GM18907 (cell line): ENCODE data around the gene CHMP6.
"Not testable (repeated sequence)": the region's sequence is repeated elsewhere in the genome, so short reads cannot be mapped to it uniquely, and the experiment has no call there.

Experiments used
- ATAC-seq: cut with Tn5 transposase; IDR thresholded peaks from one replicate; pipeline ENCODE4 v1.9.1; 2021; ENCODE audit warnings: mild to moderate bottlenecking, moderate library complexity; ENCODE audit not compliant: unreplicated experiment

The CHMP6 gene

GRCh38 chr17:81027591-81028505 lies 36.2 kb downstream of the CHMP6 start:
- ATAC-seq, result no peak

- no peak for ATAC-seq
Observed at GRCh38 chr17:81028506-81028858, 36.8 kb downstream of the CHMP6 start.

- ATAC-seq, result no peak
Observed at GRCh38 chr17:81029859-81030258, 38.2 kb downstream of the CHMP6 start.

DNA sequence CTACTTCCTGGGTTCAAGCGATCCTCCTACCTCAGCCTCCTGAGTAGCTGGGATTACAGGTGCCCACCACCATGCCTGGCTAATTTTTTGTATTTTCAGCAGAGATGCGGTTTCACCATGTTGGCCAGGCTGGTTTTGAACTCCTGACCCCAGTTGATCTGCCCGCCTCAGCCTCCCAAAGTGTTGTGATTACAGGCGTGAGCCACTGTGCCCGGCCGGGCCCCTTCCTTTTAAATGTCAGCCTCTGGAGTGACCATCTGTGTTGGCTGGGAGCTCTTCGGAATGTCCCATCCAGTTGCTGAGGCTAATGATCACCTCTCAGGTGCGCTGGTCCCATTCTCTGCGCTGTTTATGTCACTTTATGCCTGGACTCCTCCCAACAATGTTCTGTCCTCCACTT lies 38.7 kb downstream of the CHMP6 start:
- not testable (repeated sequence) for ATAC-seq

GRCh38 chr17:81030741-81031565 lies 39.3 kb downstream of the CHMP6 start:
- ATAC-seq, result no peak

GRCh38 chr17:81031566-81032550 lies 40.2 kb downstream of the CHMP6 start:
- no peak for ATAC-seq

GRCh38 chr17:81032641-81033480 lies 41.2 kb downstream of the CHMP6 start:
- no peak for ATAC-seq

GRCh38 chr17:81033535-81034167 lies 42.0 kb downstream of the CHMP6 start:
- ATAC-seq, result no peak

GRCh38 chr17:81034168-81034777 lies 42.6 kb downstream of the CHMP6 start:
- peak; percentile 4 for ATAC-seq

DNA sequence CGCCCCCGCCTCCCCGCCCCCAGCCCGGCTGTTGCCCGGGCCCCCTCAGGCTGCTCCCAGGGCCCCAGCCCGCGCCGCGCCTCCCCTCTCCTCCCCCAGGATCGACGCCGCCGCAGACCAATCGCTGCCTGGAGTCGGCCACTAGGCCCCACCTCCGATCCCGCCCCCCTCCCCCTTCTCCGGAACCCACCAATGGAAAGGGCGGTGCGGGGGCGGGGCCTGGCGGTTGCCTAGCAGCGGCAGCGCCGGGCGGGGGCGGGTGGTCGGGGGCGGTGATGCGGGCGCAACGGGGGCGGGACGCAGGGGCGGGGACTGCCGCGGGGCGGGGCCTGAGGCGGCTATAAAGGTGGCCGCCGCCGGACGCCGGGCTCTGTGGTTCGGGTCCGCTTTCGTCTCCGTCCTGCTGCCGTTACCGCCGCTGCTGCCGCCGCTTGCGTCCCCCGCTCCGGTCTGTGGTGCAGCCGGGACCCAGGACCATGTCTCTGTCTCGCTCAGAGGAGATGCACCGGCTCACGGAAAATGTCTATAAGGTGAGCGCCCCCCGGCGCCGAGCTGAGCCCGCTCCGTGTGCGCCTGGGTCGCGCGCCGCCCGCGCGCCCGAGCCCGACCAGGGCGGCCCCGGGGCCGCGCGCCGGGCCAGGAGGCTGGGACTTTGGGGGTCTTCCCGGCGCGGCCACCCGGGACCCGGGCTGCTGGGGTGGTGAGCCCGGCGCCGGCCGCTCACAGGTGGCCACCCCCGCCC lies 43.3 kb downstream of the CHMP6 start, which contains the start of gene BAIAP2:
BAIAP2 (plus strand) TSS at position 373 of the 742 bp plus-strand sequence; CDS start at position 477, 104 bp downstream.
- peak; percentile 56 for ATAC-seq

- ATAC-seq, result peak; percentile 8
Observed at GRCh38 chr17:81035521-81036196, 44.0 kb downstream of the CHMP6 start.

DNA sequence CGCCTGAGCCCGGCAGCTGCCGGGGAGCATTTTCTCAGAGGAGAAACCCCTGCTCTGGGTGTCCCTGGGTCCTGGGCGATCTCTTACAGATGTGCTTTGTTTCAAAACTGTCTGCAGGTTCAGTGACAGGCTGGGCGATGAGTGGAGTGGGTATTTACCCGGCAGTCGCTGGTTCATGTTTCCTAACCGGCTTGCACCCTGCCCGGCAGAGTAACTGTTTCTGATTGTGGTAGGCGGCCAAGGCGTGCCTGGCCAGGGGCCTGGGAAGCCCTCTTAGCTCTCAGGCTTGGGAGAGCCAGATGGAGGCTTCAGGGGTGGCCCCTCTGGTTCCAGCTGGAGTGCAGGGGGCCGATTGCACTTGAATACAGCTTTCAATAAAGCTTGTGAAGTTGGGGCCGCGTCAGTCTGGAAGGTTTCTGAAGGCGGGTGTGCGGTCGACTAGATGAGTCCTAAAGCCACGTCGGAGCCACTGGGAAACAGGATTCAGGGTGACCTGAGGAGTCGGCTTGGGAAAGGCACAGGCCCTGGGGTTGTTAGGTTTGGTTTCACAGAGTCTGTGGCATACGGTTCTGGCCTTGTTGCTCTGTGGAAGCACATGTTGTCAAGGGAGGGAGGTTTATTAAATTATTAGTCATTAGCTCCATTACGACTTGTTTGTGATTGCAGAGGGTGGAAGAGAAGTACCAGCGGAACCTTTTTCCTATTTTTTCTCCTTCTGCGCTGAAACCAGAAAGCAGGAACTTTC lies 44.7 kb downstream of the CHMP6 start:
- ATAC-seq, result no peak

DNA sequence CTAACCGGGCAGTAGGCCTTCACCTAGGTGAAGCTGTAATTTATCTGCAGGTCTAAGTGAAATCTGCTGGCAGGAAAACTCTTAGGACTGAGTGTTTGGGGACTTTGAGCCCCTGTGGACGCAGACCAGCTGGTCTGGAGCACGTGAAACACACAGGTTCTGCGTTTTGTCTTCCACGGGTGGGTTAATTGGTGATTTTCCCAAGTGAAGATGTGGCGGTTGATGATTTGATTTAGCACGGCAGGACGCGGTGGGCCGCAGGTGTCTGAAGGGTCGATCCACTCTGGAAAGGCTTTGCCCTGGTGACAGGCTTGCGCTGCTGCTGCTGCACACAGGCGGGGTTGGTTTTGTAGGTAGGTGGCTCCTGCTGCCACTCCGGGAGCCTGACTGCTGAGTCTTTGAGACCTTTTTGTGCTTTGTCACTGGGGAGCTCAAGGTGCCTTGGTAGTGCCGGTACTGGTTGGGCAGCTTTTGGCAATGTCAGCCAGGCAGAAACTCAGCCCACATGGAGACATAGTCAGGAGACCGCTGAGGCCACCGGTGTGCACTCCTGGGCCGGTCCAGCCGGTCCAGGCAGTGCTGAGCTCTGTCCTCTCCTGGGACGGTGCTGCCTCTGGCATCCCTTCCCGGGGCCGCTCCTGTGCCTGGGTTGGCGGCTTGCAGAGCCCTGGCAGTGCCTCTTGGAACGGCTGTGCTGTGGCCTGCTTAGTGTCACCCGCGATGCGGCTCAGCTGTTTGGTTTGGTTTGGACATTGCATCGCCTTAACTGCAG lies 45.6 kb downstream of the CHMP6 start:
- no peak for ATAC-seq

- ATAC-seq, result no peak
Observed at GRCh38 chr17:81037798-81038733, 46.4 kb downstream of the CHMP6 start.

GRCh38 chr17:81039096-81039495 lies 47.5 kb downstream of the CHMP6 start:
- ATAC-seq, result no peak
